Gastroesophageal sphincter (tissue), 4 donors: ENCODE results near the gene TRMU. TPM values are rescaled to one million over a fixed set of nuclear protein-coding genes. Genes with fewer than 3 reads are reported as not detected.

Source experiments
- ATAC-seq: fragments of 150-250 bp; one replicate; pipeline ENCODE4 v1.9.1; 2016; ENCODE audit warnings: mild to moderate bottlenecking, moderate library complexity
- H3K27ac ChIP-seq, 4 donors: fragments of 200-600 bp; sonication (generic) in 3 of 4; 1 replicate in 3 of 4; 2 replicates in 1 of 4; pipeline ENCODE4 v1.5.1; 2016 to 2019
- H3K27me3 ChIP-seq: fragments of 200-600 bp; sonication (generic); one replicate; pipeline ENCODE4 v1.5.1; 2019
- H3K36me3 ChIP-seq, 2 donors: fragments of 200-600 bp; sonication (generic); one replicate each; pipeline ENCODE4 v1.5.1; 2019; ENCODE audit warnings: control low read depth in 1 of 2
- H3K4me1 ChIP-seq, 3 donors: fragments of 200-600 bp; sonication (generic); 1 replicate in 2 of 3; 2 replicates in 1 of 3; pipeline ENCODE4 v1.5.1; 2016 to 2019; ENCODE audit warnings: control low read depth in 2 of 3
- H3K4me3 ChIP-seq, 2 donors: fragments of 200-600 bp; sonication (generic); one replicate each; pipeline ENCODE4 v1.5.1; 2019; ENCODE audit warnings: mild to moderate bottlenecking in 1 of 2, moderate library complexity in 1 of 2
- H3K9me3 ChIP-seq, 3 donors: fragments of 200-600 bp; sonication (generic); one replicate each; pipeline ENCODE4 v1.5.1; 2017 to 2019; ENCODE audit warnings: control low read depth in 2 of 3
- CTCF ChIP-seq, 4 experiments: fragments of 200-600 bp in 2 of 4; fragments of 450-650 bp in 2 of 4; sonication (generic) in 1 of 4; IDR thresholded peaks; one replicate each; pipeline ENCODE4 v1.5.1; 2017 to 2019; ENCODE audit warnings: antibody characterized with exemption in 4 of 4, mild to moderate bottlenecking in 2 of 4, moderate library complexity in 2 of 4
- EP300 ChIP-seq: sonication (generic); formaldehyde crosslinking; IDR thresholded peaks from one replicate; pipeline ENCODE4 v1.6.1; 2017; ENCODE audit warnings: antibody characterized with exemption, mild to moderate bottlenecking
- POLR2A ChIP-seq, 2 donors: fragments of 450-650 bp; IDR thresholded peaks; one replicate each; pipeline ENCODE4 v1.6.1; 2017; ENCODE audit warnings: antibody characterized with exemption in 2 of 2, mild to moderate bottlenecking in 2 of 2, moderate library complexity in 1 of 2
- POLR2AphosphoS5 ChIP-seq: sonication (generic); formaldehyde crosslinking; IDR thresholded peaks from one replicate; pipeline ENCODE4 v1.6.1; 2017; ENCODE audit warnings: antibody characterized with exemption
- WGBS, 2 donors: methylation state at CpG; one replicate each; pipeline ENCODE4 v1.1.5; 2018; ENCODE audit warnings: low coverage in 1 of 2; 5-methylcytosine and 5-hydroxymethylcytosine counted together
- total RNA-seq, 4 donors: library from RNA; depleted of rRNA; stranded (reverse); fragments of >200 nt; gene quantifications; one replicate each; pipeline ENCODE4 v1.1.0, GENCODE V29; 2016

TRMU gene
- total RNA-seq, 4 donors from 2014 or later: 9.9 to 33.8 (median 24.6) TPM

GRCh38 chr22:46377525-46378425, 42.3 kb downstream of the TRMU start:
- no peak overlapping the region for H3K4me3 ChIP-seq
- no peaks in the 10 kb centered on the region for H3K36me3 ChIP-seq
- no peak overlapping the region for H3K27ac ChIP-seq
- TF ChIP-seq POLR2A (IDR thresholded peaks at IDR 0.05) (no peak), POLR2AphosphoS5 (no peak), EP300 (no peak), CTCF (IDR thresholded peaks at IDR 0.05) (no peak)
- H3K4me1 ChIP-seq: no peaks in the 10 kb centered on the region
- peaks cover 0 to 19% (median 0%) of the 10 kb centered on the region in 3 donors for H3K9me3 ChIP-seq
- 61 to 100% methylated on average over 1 to 7 of the region's 27 CpGs for WGBS, 2 donors
- no peak for ATAC-seq
- H3K27me3 ChIP-seq: peaks cover 16% of the 10 kb centered on the region

GRCh38 chr22:46378426-46379065, 43.0 kb downstream of the TRMU start:
- no peaks in the 10 kb centered on the region for H3K36me3 ChIP-seq
- H3K4me3 ChIP-seq: no peak overlapping the region
- no peaks in the 10 kb centered on the region for H3K4me1 ChIP-seq
- WGBS, 2 donors: 80 to 100% methylated on average over 1 to 8 of the region's 22 CpGs
- peaks cover 0 to 19% (median 0%) of the 10 kb centered on the region in 3 donors for H3K9me3 ChIP-seq
- peaks cover 8% of the 10 kb centered on the region for H3K27me3 ChIP-seq
- no peak for ATAC-seq
- TF ChIP-seq POLR2AphosphoS5 (no peak), CTCF (IDR thresholded peaks at IDR 0.05) (no peak), POLR2A (IDR thresholded peaks at IDR 0.05) (no peak), EP300 (no peak)
- no peak overlapping the region for H3K27ac ChIP-seq

GRCh38 chr22:46379066-46379930, 43.8 kb downstream of the TRMU start:
- no peaks in the 10 kb centered on the region for H3K36me3 ChIP-seq
- no peak for ATAC-seq
- H3K27ac ChIP-seq: no peak overlapping the region
- H3K4me1 ChIP-seq: no peaks in the 10 kb centered on the region
- H3K27me3 ChIP-seq: peaks cover 2% of the 10 kb centered on the region
- H3K4me3 ChIP-seq: no peak overlapping the region
- peaks cover 0 to 19% (median 0%) of the 10 kb centered on the region in 3 donors for H3K9me3 ChIP-seq
- TF ChIP-seq POLR2AphosphoS5: no peak
- TF ChIP-seq POLR2A (IDR thresholded peaks at IDR 0.05): no peak
- no peak for TF ChIP-seq CTCF (IDR thresholded peaks at IDR 0.05)
- TF ChIP-seq EP300: no peak
- WGBS, 2 donors: 72 to 82% methylated on average over 10 to 18 of the region's 29 CpGs

GRCh38 chr22:46380069-46380468, 44.6 kb downstream of the TRMU start:
- no peaks in the 10 kb centered on the region for H3K36me3 ChIP-seq
- TF ChIP-seq EP300 (no peak), CTCF (IDR thresholded peaks at IDR 0.05) (no peak), POLR2AphosphoS5 (no peak), POLR2A (IDR thresholded peaks at IDR 0.05) (no peak)
- no peak overlapping the region for H3K27ac ChIP-seq
- no peaks in the 10 kb centered on the region for H3K4me1 ChIP-seq
- peaks cover 0 to 19% (median 0%) of the 10 kb centered on the region in 3 donors for H3K9me3 ChIP-seq
- 65 to 72% methylated on average over 7 to 13 of the region's 19 CpGs for WGBS, 2 donors
- no peak for ATAC-seq
- no peaks in the 10 kb centered on the region for H3K27me3 ChIP-seq
- H3K4me3 ChIP-seq: no peak overlapping the region
